ENCODE measurements around the gene MAP3K20. TPM values are rescaled to one million over a fixed set of nuclear protein-coding genes. Genes with fewer than 3 reads are reported as not detected.
"Not testable (repeated sequence)": the region's sequence is repeated elsewhere in the genome, so short reads cannot be mapped to it uniquely, and the experiment has no call there.

Gene MAP3K20
- polyA plus RNA-seq, 3 donors, result 26.4 to 28.7 (median 27.3) TPM

DNA sequence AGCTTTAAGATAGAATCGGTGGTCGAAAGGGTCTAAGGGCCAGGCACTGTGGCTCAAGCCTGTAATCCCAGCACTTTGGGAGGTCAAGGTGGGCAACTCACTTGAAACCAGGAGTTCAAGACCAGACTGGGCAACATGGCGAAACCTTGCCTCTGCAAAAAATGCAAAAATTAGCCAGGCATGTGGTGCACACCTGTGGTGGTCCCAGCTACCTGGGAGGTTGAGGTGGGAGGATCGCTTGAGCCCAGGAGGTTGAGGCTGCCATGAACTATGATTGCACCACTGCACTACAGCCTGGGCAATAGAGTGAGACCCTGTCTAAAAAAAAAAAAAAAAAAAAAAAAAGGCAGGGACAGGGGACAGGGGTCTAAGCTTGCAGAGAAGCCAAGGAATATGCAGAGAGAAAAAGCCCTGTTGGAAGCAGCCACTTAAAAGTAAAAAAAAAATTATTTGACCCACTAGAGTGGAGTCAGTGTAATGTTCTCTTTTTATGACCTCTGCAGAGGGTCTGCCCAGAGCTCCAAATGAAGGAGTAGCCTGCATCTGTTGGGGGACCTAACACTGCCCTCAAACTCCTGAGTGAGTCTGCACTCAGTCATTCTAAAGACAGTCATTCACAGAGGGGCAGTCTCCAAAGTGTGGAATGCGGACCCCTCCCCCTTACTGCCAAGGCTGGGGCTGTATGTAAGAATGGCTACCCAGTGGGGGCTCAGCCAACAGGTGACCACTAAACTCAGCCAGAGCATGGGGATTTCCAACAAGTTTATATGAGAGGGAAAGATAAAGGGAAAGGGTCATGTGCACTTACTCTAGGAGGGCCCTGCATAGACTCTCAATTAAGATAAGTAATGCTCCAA is 160.5 kb downstream of the MAP3K20 start:
- no peak for DNase-seq (ENCODE audit: extremely low read depth in 1 of 11, low read depth in 9 of 11, low spot score in 4 of 11)

DNA sequence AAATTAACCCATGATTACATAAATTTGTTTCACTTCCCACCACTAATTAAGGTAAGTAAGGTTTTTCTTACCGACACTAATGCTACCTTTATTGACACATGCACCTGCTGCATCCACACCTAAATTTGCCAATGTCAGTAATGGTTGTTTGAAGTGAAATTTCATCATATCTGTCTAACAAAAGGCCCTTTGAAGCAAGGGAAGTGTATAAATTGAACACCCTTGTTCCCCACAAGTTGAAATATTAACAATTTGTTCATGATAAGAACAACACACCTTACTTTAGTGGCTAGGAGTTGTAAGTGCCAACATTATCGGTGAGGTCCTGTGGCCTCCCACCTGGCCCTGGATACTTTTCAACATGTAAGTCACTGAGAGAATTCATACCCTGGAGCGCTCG is 162.7 kb downstream of the MAP3K20 start:
- DNase-seq (ENCODE audit: extremely low read depth in 1 of 11, low read depth in 9 of 11, low spot score in 4 of 11), result no peak

DNA sequence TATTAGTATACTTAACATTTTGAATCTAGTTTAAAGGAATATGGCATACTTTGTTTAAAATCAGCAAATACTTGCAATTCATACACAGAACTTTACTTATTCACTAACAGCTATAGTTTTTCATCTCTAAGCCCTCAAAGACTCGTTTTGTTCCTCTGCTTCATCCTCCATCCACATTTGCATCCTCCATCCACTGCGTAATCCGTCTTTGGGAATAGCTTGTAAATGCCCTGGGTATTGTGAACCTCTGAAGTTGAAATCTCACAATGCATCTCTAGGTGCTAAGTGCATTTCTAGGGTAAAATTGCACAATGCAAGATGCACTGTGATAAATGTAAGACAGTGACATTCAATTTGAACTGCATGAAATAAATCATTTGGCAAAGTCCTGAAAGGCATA is 163.2 kb downstream of the MAP3K20 start:
- DNase-seq (ENCODE audit: extremely low read depth in 1 of 11, low read depth in 9 of 11, low spot score in 4 of 11), result no peak

DNA sequence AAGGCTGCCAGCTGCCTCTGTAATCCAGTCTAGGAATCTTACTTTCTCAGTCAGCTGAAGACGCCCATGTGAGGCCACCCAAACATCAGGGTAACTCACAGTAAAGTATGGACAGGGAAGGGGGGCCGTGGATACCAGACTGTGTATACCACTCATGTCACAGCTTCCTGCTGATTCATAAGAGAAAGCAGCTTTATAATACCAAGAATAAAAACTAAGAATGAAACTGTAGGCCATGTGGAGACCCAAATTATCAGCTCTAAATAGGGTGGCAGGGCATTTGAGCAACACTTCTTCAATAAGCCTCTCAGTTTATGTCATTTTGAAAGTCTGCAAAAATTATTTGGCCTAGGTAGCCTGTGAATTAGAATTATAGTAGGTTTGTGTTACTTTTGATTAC is 164.0 kb downstream of the MAP3K20 start:
- no peak for DNase-seq (ENCODE audit: extremely low read depth in 1 of 11, low read depth in 9 of 11, low spot score in 4 of 11)

DNA sequence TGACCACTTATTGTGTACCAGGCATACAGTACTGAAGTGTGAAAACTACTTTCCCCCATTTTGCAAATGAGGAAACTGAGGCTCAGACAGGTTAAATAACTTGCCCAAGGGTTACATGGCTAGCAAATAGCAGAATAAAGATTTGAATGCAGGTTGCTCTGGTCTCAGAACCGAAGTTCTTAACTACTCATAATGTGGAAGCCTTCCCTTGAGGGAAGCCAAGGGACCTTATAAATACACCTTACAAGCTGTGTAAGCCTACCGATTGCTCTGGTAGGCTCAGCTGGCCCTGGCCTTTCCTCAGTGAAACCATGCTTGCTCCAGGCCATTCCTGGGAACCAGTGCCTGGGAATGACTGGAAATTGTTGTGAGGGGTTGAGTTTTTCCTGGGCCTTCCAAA is 164.4 kb downstream of the MAP3K20 start:
- no peak for DNase-seq (ENCODE audit: extremely low read depth in 1 of 11, low read depth in 9 of 11, low spot score in 4 of 11)

DNA sequence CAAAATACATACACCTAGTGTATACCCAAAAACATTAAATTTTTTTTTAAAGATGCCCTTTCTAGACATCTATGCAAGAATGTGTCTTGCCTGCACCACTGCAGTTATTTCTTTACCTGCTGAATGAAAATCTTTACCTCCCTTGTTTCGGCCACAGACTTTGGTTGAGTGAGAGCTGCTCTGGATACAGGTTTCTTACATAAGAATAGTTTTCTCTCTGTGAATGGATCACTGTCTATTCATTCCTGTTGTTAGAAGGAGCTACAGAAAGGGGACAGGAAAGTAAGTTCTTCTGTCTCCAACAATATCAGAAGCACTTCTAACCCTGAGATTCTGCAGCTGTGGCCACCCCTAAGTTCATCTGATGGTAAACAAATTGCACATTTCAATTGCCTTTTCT is 166.0 kb downstream of the MAP3K20 start:
- DNase-seq (ENCODE audit: extremely low read depth in 1 of 11, low read depth in 9 of 11, low spot score in 4 of 11), result no peak

DNA sequence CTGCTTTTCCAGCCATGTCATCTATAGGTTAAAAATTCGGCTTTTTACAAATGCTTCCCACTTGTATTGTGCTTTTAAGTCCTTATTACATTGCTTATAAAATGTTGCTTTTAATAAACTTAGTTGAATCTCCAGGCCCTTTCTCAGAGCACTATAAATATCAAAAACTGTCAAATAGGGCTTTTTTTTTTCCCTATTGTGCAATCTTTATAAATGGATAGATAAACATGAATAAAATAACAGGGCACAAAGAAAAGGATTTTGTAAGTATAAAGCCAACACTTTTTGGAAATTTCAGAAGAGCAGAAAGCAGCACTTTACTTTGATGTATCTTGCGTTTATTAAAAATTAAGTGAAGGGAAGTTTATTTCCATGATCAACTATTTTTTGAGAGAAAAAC is 171.5 kb downstream of the MAP3K20 start:
- no peak for DNase-seq (ENCODE audit: extremely low read depth in 1 of 11, low read depth in 9 of 11, low spot score in 4 of 11)

DNA sequence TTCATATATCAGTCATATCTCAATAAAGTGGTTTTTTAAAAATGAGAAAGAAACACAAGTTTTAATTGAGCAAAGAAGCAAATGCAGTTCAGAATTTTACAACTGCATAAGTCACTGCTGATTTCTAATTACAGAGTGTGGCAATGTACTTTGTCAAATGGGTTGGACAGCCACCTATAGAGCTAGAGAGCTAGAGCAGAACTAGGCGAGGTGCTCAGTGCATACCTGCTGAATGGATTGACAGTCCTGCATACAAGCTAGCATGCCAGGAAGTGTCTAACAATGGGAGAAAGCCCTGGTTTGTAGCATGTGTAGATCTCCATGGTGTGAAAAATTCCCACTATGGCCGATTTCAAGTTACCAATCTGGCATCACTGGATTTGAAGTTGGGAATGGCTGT is 172.7 kb downstream of the MAP3K20 start:
- no peak for DNase-seq (ENCODE audit: extremely low read depth in 1 of 11, low read depth in 9 of 11, low spot score in 4 of 11)

DNA sequence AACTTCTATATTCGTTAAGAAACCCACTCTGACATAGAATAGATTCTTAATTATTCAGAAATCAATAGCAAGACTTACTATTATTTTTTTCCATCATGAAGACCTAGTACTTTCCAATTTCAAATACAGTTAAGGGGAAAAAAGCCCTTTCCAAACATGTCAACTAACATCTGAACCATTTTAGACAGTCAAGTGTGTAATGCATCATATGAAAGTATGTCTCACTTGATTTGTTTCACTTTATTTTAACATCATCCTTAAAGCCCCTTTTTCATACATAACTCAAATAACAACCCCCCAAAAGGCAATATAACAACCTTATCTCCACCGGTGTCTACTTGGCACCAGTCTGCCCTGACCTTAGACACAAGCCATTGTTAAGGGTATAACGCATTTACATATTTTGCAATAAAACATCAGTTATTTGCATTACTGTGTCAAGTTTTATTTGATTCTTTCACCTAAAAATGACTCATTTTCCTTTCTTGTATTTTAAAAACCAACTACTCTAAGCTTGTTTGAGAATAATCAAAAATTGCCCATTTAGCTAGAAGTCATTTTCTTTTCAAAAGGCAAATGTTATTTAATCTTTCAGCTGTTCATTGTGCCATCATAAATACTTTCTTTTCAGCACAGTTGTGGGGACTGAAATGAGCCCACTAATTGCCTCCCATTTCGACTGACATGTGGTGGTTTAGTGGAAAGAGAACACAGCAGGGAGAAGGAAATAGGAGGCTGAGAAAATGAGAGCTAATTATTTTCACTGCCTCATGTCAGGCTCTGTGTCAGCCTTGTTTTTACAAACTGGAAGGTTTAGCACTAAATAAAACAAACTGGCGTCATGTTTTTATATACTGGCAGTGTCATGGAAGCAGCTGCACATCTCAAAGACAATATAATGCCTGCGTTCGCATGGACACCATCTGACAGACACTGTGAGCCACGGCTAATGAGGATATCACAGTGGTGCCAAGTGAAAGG is 174.3 kb downstream of the MAP3K20 start:
- no peak for DNase-seq (ENCODE audit: extremely low read depth in 1 of 11, low read depth in 9 of 11, low spot score in 4 of 11)

DNA sequence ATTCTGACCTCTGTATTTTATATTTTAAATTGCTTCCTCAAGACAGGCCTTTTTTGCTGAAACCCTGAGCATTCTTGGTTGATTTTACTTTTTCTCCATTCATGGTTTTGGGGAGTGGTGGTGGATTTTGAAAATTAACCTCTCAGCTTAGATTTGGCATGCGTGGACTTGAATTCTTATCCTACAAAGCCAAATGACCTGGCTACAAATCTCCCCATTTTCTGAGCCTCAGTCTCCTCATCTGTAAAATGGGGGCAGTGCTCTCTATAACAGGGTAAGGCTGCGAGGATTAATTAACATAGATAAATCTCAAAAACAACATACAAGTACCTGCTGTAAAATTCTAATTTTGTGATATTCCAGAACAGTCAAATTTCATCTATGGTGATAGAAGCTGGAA is 175.6 kb downstream of the MAP3K20 start:
- DNase-seq (ENCODE audit: extremely low read depth in 1 of 11, low read depth in 9 of 11, low spot score in 4 of 11), result no peak

DNA sequence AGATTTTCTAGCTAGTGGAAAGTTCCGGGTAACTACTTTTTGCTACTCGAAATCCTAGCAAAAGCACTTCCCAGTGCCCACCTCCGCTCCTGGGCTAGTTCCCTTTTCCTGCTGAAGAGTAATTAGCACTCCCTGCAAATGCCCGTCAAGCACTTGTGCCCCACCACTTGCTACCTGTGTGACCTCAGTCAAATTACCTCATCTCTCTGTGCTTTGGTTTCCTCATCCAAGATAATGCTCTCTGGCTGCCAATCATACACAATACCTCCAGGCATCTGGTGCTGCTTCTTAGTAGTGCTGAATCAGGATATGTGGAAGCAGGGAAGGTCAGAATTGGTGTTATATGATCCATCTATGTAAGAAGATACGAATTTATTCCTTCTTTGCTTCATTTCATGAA is 176.9 kb downstream of the MAP3K20 start:
- no peak for DNase-seq (ENCODE audit: extremely low read depth in 1 of 11, low read depth in 9 of 11, low spot score in 4 of 11)

DNA sequence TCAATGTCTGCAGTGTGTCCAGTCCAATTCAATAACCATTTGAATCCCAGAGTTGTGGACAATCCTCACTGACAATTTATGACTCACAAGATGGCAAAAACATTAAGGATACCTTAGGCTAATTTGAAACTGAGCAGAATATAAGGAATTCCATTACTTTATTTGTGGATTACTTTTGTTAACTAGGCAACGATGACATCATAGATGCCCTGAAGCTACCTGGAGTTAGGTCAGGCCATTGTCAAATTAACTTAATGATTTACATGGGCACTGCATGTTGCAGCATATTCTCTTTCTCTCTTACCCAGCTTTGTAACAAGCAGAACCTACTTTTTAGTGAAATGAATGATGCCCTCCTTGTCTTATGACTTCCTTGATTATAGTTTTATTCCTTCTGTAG is 179.0 kb downstream of the MAP3K20 start:
- no peak for DNase-seq (ENCODE audit: extremely low read depth in 1 of 11, low read depth in 9 of 11, low spot score in 4 of 11)

DNA sequence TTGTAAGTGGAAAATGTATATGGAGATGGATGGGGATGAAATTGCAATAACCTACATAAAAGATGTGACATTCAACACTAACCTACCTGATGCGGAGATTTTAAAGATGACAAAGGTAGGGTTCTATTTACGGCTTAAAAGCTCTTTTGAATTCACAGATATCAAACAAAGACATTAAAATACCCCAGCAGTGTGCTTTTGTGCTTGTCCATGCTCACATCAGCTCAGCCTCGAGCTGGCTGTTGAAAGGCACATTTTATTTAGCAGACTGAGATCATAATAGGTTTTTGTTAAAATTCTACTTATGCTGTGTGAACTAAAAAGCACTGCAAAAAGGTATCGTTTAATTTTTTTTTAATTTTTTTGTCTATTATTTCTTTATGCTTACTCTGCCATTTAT is 183.1 kb downstream of the MAP3K20 start:
- no peak for DNase-seq (ENCODE audit: extremely low read depth in 1 of 11, low read depth in 9 of 11, low spot score in 4 of 11)

DNA sequence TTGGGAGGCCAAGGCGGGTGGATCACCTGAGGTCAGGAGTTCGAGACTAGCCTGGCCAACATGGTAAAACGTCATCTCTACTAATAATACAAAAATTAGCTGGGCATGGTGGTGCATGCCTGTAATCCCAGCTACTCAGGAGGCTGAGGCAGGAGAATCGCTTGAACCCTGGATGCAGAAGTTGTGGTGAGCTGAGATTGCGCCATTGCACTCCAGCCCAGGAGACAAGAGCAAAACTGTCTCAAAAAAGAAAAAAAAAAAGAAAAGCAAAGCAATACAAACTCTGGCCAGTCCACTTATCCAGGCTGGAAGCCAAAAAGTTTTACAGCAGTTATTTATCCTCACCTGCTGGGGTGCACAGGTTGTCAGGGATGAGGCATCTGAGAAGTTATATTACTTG is 186.7 kb downstream of the MAP3K20 start:
- DNase-seq (ENCODE audit: extremely low read depth in 1 of 11, low read depth in 9 of 11, low spot score in 4 of 11), result not testable (repeated sequence)

DNA sequence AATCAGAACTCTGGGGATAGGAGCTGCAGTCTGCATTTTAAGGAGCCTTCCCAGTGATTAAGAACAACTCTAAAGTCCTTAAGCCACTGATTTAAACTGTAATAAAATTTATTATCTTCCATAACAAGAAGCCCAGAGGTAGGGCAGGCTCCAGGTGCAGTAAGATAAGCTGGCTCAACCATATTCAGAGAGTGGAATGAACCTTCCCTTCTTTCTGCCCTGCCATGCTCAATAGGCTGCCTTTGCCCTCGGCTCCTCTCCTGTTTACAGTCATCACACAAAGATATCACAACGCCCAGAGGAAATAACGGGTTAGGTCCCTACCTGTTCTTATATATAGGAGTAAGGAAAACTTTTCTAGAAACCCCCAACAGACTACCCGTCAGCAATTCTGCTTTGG is 188.5 kb downstream of the MAP3K20 start:
- DNase-seq (ENCODE audit: extremely low read depth in 1 of 11, low read depth in 9 of 11, low spot score in 4 of 11), result no peak

DNA sequence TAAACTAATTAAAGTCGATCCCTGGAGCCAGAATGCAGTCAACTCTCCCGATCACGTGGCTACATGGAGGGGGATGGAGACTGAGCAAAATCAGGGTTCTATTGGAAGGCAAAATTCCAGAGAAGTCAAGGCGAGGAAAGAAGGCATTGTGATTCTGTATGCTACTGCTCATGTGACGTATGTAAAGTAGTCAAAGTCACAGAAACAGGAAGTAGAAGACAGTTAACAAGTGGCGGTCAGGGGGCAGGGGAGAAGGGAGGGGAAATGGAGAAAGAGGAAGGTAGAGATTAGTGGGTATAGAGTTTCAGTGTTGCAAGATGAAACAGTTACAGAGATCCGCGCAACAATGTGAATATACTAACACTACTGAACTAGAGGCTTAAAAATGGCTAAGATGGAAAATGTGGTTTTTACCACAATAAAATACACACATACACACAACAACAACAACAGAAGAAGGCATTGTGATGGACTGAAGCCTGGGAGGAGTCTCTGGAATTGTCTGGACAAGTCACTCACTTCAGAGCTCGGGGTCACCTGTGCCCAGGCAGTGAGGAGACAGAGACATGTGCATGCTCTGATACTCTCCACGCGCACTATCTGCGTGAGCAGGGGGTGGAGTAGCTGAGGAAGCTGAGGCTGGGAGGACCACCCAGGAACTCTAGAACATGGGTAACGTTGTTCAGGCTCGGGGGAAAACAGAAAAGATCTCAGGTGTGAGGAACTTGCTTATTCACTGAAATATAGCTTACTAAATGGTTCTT is 189.1 kb downstream of the MAP3K20 start:
- peak in 2 of 11 donors; percentile 2 to 12 for DNase-seq (ENCODE audit: extremely low read depth in 1 of 11, low read depth in 9 of 11, low spot score in 4 of 11)

DNA sequence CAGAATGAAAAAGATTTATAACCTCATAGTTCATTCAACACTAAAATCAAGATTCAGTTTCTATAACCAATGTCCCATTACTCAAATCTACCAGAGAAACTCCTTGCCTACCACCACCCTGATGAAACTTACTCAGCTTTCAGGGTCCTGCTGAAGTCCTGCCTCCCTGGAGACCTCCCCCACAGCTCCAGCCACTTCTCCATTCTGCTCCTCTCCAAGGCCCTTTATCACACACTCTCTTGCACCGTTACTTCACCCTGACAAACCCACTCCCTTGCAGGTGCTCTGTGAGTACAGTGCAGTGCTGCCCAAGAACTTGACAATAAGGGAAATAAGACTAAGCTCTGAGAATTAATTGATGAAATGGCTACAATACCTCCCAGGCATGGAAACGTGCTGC is 195.5 kb downstream of the MAP3K20 start:
- no peak for DNase-seq (ENCODE audit: extremely low read depth in 1 of 11, low read depth in 9 of 11, low spot score in 4 of 11)

DNA sequence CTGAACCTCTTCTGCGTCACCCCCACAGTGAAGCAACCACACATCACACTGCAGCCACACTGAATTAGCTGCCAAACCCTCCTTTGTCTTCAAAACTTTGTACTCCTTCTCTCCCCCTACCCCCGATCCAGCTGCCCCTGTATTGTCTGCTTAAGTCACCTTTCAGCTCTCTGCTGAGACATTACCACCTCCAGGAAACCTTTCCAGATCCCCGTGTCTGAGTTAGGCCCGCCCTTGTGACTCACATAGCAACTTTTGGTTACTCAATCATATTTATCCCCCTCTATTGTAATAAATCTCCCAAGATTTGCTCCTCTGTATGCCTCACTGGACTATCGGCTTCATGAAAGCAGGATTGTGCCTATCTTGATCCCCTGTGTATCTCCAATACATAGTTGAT is 196.2 kb downstream of the MAP3K20 start:
- no peak for DNase-seq (ENCODE audit: extremely low read depth in 1 of 11, low read depth in 9 of 11, low spot score in 4 of 11)

DNA sequence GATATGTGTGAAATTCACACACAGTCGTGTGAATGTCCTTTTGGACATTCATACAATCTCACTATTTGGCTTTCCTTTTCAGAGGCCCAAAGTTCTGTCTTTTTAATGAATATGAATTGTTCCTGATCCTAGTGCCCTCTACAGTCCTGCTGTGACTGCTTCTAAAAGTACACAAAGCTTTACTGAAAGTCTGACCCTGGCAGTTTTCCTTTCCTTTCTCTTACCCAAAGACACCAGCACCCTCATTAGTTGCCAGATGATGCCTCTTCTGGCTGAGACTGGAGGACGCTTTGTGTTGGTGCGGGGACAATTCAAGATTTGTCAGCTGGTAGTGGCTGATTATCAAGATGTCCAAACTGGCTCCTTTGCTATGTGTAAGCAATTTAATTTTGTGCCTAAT is 197.2 kb downstream of the MAP3K20 start:
- no peak for DNase-seq (ENCODE audit: extremely low read depth in 1 of 11, low read depth in 9 of 11, low spot score in 4 of 11)

Data from renal cortex interstitium (tissue), 11 donors.